NCI-H774 (cell line): ENCODE results near the gene PKP3.
"Not testable (repeated sequence)": the region's sequence is repeated elsewhere in the genome, so short reads cannot be mapped to it uniquely, and the experiment has no call there.

Experiments used
- DNase-seq: peaks from one replicate; lab custom pipeline; 2025; lab: John Stamatoyannopoulos, UW

Gene PKP3

GRCh38 chr11:362642-363442 lies 31.2 kb upstream of the PKP3 start:
- DNase-seq: no peak

- not testable (repeated sequence) for DNase-seq
Observed at GRCh38 chr11:363443-363805, 30.6 kb upstream of the PKP3 start.

- DNase-seq: peak; percentile 88
Observed at GRCh38 chr11:363948-364761, 29.9 kb upstream of the PKP3 start.

DNA sequence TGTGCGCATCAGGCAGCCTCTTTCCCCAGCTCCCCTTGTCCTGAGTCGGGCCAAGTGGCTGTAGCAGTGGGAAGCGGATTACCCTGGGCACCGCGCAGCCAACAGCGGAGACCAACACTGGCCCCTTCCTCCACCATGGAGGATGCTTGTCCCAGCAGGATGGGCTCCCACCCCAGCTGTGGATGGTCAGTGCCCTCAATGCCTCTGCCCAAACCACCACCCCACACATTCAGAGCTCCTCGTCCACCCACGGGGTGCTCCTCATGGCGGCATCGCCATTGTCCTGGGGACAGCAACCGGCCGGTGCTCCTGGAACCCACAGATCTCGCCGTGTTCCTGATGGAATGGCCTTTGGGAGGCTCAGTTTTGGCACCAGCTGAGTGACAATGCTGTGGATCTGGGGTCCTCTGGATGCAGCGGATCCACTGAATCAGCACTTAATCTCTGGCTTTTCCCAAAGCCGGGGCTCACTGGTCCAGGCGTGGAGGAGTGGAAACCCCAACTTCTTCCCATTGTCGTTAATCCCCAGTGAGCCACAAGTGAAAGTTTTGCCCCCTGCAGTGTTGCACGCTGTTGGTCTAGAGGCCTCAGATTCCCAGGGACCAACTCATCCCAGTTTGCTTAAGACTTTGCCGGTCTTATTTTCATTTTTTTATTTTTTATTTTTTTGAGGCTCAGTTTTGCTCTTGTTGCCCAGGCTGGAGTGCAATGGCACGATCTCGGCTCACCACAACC lies 28.9 kb upstream of the PKP3 start:
- DNase-seq: no peak

DNA sequence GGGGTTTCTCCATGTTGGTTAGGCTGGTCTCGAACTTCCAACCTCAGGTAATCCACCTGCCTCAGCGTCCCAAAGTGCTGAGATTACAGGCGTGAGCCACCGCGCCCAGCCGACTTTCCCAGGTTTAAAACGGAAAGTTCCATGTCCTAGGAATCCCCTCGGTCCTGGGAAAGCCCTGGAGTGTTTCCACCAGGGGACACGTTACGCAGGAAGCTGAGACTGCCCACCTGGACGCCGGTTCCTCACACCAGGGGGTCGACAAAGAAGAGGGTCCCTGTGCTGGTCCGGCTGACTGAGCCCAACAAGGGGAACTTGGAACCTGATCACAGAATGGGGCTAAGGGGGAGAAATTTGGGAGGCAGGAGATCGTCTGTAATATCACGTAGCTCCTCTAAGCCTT lies 28.2 kb upstream of the PKP3 start:
- no peak for DNase-seq

DNA sequence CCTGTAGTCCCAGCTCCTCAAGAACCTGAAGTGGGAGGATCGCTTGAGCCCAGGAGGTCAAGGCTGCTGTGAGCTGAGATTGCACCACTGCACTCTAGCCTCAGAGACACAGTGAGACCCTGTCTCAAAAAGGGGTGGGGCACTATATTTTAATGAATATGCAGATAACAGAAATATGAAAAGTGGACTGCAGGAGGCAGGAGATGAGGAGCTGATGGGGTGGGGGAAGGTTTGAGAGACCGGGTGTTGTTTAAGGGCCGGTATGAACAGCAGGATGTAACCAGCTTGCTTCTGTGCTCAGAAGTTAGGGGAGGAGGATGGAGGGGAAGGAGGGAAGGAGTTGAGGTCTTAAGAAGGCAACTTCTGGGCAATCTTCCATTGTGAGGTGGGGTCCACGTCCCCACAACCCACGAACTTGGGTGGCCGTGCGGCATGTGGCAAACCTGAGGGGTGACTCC lies 26.0 kb upstream of the PKP3 start:
- DNase-seq: no peak

GRCh38 chr11:368414-369335 lies 25.3 kb upstream of the PKP3 start:
- DNase-seq: no peak

DNA sequence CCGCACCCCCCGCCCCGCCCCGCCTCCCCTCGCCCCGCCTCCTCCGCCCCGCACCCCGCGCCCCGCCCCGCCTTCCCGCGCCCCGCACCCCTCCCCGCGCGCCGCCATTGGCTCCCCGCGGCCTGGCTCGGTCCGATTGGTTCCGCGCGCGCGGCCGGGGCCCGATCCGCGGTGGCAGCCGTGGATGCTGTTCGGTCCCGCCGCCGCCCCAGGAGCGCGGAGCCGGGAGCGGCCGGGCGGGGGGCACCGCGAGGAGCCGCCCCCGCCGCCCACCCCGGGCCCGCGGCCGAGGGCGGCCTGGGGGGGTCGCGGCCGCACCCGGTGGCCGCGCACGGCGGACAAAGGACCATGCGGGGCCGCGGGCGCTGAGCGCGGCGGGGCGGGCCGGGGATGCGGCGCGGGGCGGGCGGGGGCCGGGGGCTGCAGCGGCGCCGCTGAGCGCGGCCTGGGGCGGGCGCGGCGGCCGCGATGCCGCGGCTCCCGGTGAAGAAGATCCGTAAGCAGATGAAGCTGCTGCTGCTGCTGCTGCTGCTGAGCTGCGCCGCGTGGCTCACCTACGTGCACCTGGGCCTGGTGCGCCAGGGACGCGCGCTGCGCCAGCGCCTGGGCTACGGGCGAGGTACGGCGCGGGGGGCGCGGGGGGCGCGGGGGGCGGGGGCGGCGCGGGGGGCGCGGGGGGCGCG lies 24.5 kb upstream of the PKP3 start, which contains the start of gene B4GALNT4:
B4GALNT4 (plus strand) TSS at position 164 of the 683 bp plus-strand sequence; CDS start at position 469, 305 bp downstream.
- peak; percentile 38 for DNase-seq

GRCh38 chr11:370070-370941 lies 23.7 kb upstream of the PKP3 start:
- DNase-seq: no peak

GRCh38 chr11:371051-371450 lies 23.0 kb upstream of the PKP3 start:
- DNase-seq: no peak

DNA sequence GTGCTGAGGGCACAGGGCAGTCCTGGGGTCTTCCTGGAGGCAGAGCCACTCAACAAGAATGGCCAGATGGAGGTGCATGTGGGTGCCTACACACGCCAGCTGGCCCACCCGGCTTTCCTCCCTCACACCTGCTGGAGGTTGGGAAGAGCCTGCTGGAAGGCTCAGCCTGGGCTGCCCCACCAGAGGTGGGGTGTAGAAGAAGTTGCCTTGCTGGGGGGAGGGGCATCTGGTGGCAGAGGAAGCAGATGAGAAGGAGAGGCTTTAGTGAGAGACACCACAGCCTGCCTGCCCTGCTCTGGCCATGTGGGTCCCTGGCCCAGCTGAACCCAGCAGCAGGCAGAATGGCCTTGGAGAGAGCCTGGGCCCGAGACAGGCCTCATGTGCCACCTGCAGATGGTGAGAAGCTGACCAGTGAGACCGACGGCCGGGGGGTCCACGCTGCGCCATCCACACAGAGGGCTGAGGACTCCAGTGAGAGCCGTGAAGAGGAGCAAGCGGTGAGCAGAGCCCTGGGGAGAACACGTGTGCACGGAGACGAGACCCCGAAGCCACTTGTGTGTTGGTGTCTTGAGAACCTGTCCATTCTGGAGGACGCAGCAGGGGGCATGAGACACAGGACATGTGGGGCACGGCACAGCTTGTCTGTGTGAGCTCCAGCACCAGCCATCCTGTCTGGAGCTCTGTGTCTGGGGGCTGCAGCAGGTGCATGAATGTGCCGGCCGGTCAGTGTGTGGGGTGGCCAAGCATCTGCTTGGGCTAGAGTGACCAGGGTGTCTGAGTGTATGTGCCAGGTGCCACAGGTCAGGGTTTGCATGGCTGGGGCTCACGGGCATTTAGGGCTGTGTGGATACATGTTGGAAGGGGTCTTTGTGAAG lies 22.1 kb upstream of the PKP3 start:
- DNase-seq: no peak

- no peak for DNase-seq
Observed at GRCh38 chr11:372809-373715, 20.9 kb upstream of the PKP3 start.

- DNase-seq: no peak
Observed at GRCh38 chr11:373716-374551, 20.1 kb upstream of the PKP3 start.

GRCh38 chr11:375065-376025 lies 18.7 kb upstream of the PKP3 start:
- DNase-seq: no peak

GRCh38 chr11:376531-377173 lies 17.4 kb upstream of the PKP3 start:
- no peak for DNase-seq
